ENCODE measurements around the gene OPRPN.

OPRPN gene

DNA sequence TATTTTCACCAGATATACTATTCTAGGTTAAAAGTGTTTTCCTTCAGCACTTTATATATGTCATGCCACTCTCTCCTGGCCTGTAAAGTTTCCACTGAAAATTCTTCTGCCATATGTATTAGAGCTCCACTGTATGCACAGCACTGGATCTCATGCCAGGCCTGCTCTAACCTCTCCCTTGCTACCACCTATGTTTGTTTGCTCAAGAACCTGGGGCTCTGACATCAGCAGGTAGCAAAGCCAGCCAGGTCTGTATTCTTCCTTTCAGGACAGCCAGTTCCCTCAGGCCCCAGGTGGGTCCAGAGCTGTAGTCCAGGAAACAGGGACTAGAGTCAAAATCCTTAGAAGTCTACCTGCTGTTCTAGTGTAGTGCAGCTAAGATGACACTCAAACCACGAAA is 55.2 kb downstream of the OPRPN start:
- TF ChIP-seq, protein P1, sequence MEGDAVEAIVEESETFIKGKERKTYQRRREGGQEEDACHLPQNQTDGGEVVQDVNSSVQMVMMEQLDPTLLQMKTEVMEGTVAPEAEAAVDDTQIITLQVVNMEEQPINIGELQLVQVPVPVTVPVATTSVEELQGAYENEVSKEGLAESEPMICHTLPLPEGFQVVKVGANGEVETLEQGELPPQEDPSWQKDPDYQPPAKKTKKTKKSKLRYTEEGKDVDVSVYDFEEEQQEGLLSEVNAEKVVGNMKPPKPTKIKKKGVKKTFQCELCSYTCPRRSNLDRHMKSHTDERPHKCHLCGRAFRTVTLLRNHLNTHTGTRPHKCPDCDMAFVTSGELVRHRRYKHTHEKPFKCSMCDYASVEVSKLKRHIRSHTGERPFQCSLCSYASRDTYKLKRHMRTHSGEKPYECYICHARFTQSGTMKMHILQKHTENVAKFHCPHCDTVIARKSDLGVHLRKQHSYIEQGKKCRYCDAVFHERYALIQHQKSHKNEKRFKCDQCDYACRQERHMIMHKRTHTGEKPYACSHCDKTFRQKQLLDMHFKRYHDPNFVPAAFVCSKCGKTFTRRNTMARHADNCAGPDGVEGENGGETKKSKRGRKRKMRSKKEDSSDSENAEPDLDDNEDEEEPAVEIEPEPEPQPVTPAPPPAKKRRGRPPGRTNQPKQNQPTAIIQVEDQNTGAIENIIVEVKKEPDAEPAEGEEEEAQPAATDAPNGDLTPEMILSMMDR (IDR thresholded peaks at IDR 0.05; ENCODE audit: low read depth, low read length) = no peak
- H3K4me3 ChIP-seq (ENCODE audit: low read depth, low read length) = no peak overlapping the region

All from WI38 (cell line).